PC-3 (cell line): Measurements from ENCODE around the gene CPEB1. TPM values are rescaled to one million over a fixed set of nuclear protein-coding genes. Genes with fewer than 3 reads are reported as not detected.

ENCODE experiments used
- ATAC-seq: fragments of 200-7000 bp; cut with Tn5 transposase; 2 replicates; pipeline ENCODE4 v1.9.1; 2020; ENCODE audit warnings: mild to moderate bottlenecking, moderate library complexity
- BruUV-seq: library from RNA; stranded (reverse); fragments of 400-500 nt; replicated peaks from 2 replicates; lab custom pipeline; 2021; lab: Mats Ljungman, UMichigan
- CTCF ChIA-PET: fragments of 300-600 bp; sonication (Branson Sonifier 250); formaldehyde crosslinking; loops from one replicate; lab custom pipeline; 2022; ENCODE audit warnings: antibody characterized with exemption; lab: Charles Lee
- POLR2A ChIA-PET: fragments of 300-600 bp; sonication (Branson Sonifier 250); formaldehyde crosslinking; loops from one replicate; lab custom pipeline; 2022; ENCODE audit warnings: antibody characterized with exemption; ENCODE audit not compliant: unreplicated experiment; lab: Charles Lee
- DNase-seq: peaks from one replicate; pipeline ENCODE4 v3.0.0-alpha.2; 2015
- H2AFZ ChIP-seq: fragments of 300-600 bp; sonication (generic); 2 replicates; pipeline ENCODE4 v1.6.0; 2016; ENCODE audit warnings: antibody characterized with exemption, low read length
- H3F3A ChIP-seq: fragments of 300-600 bp; sonication (generic); one replicate; pipeline ENCODE4 v1.6.0; 2017; ENCODE audit warnings: antibody characterized with exemption, low read length, control low read depth, mild to moderate bottlenecking; ENCODE audit not compliant: unreplicated experiment
- H3K27ac ChIP-seq: fragments of 300-600 bp; sonication (generic); 2 replicates; pipeline ENCODE4 v1.5.1; 2016; ENCODE audit warnings: mild to moderate bottlenecking, low read length
- H3K27me3 ChIP-seq: fragments of 300-600 bp; sonication (generic); 2 replicates; pipeline ENCODE4 v1.6.1; 2016; ENCODE audit warnings: low read length, mixed read lengths
- H3K36me3 ChIP-seq: fragments of 300-600 bp; sonication (generic); 2 replicates; pipeline ENCODE4 v1.6.1; 2016; ENCODE audit warnings: low read depth, mixed run types, low read length, mixed read lengths
- H3K4me1 ChIP-seq: fragments of 300-600 bp; sonication (generic); 2 replicates; pipeline ENCODE4 v1.5.1; 2016; ENCODE audit warnings: low read length; ENCODE audit not compliant: insufficient read depth
- H3K4me2 ChIP-seq: fragments of 300-600 bp; sonication (generic); 2 replicates; pipeline ENCODE4 v1.6.0; 2016; ENCODE audit warnings: low read length
- H3K4me3 ChIP-seq: fragments of 300-600 bp; sonication (generic); 2 replicates; pipeline ENCODE4 v1.5.1; 2016; ENCODE audit warnings: mild to moderate bottlenecking, low read length, mixed read lengths
- H3K79me2 ChIP-seq: fragments of 300-600 bp; sonication (generic); 2 replicates; pipeline ENCODE4 v1.6.1; 2017; ENCODE audit warnings: low read length, mixed read lengths
- H3K9ac ChIP-seq: fragments of 300-600 bp; sonication (generic); 2 replicates; pipeline ENCODE4 v1.6.0; 2016; ENCODE audit warnings: mild to moderate bottlenecking, low read length
- H3K9me2 ChIP-seq: fragments of 300-600 bp; sonication (generic); replicated peaks from 2 replicates; pipeline ENCODE4 v1.6.1; 2016; ENCODE audit warnings: mixed run types, low read length, mixed read lengths
- H3K9me3 ChIP-seq: fragments of 300-600 bp; sonication (generic); 2 replicates; pipeline ENCODE4 v1.6.1; 2016; ENCODE audit warnings: low read length, mixed read lengths
- H4K20me1 ChIP-seq: fragments of 300-600 bp; sonication (generic); 2 replicates; pipeline ENCODE4 v1.6.1; 2016; ENCODE audit warnings: low read length, mixed read lengths
- CTCF ChIP-seq: fragments of 300-600 bp; sonication (generic); conservative IDR thresholded peaks from 2 replicates; pipeline ENCODE4 v1.5.1; 2017; ENCODE audit warnings: antibody characterized with exemption, low read depth, mild to moderate bottlenecking, low read length
- EZH2 ChIP-seq: fragments of 300-600 bp; sonication (generic); IDR thresholded peaks from one replicate; pipeline ENCODE4 v1.6.1; 2017; ENCODE audit warnings: antibody characterized with exemption, mild to moderate bottlenecking, low read length; ENCODE audit not compliant: unreplicated experiment
- EZH2phosphoT487 ChIP-seq: fragments of 300-600 bp; sonication (generic); IDR thresholded peaks from 2 replicates; pipeline ENCODE4 v1.6.1; 2018; ENCODE audit warnings: mild to moderate bottlenecking, antibody characterized with exemption, low read length, borderline replicate concordance
- intact Hi-C: fragments of 100-400 bp; cut with micrococcal nuclease; formaldehyde crosslinking; loops from 2 replicates; pipeline ENCODE4 v1.9.0; 2023
- total RNA-seq: library from RNA; depleted of rRNA; stranded (reverse); fragments of >200 nt; gene quantifications from 2 replicates; pipeline ENCODE4 v1.2.3, GENCODE V29; 2014

CPEB1 gene
- total RNA-seq, 1 experiment from 2014 or later = 3.3 TPM

GRCh38 chr15:82572311-82572710, 74.9 kb downstream of the CPEB1 start:
- H3K9me3 ChIP-seq = no peaks in the 10 kb centered on the region
- intact Hi-C loops = no loop called here
- H3K9ac ChIP-seq = no peak overlapping the region
- H3K4me3 ChIP-seq = peak overlapping the region; percentile 56; the same call in 1 of the 2 replicates
- H3K36me3 ChIP-seq = no peaks in the 10 kb centered on the region
- ATAC-seq = peak; percentile 36; the same call in 1 of the 2 replicates
- no peak for TF ChIP-seq CTCF
- TF ChIP-seq EZH2phosphoT487 = no peak
- TF ChIP-seq EZH2 = no peak
- no peaks in the 10 kb centered on the region for H3F3A ChIP-seq
- no peaks in the 10 kb centered on the region for H3K9me2 ChIP-seq
- ChIA-PET CTCF (no interaction called here), POLR2A (no interaction called here)
- no peaks in the 10 kb centered on the region for H4K20me1 ChIP-seq
- BruUV-seq = no TSS peak
- no peak overlapping the region for H3K27ac ChIP-seq
- H3K4me2 ChIP-seq = peak overlapping the region; percentile 73
- H3K79me2 ChIP-seq = no peaks in the 10 kb centered on the region
- peaks cover 18% of the 10 kb centered on the region for H3K4me1 ChIP-seq
- peak overlapping the region; percentile 77 for H2AFZ ChIP-seq
- 0 out of 2 replicates have a peak, but pooled peaks cover 13% of the 10 kb centered on the region for H3K27me3 ChIP-seq
- no peak for DNase-seq

- POLR2A ChIA-PET = no interaction called here
- Histone ChIP-seq H4K20me1 (no peaks in the 10 kb centered on the region), H3K9ac (peak overlapping the region; percentile 6; the same call in 1 of the 2 replicates), H3K4me2 (peak overlapping the region; percentile 73), H3F3A (no peaks in the 10 kb centered on the region), H3K79me2 (no peaks in the 10 kb centered on the region), H3K4me1 (peaks cover 18% of the 10 kb centered on the region), H3K27ac (no peak overlapping the region), H3K27me3 (0 out of 2 replicates have a peak, but pooled peaks cover 13% of the 10 kb centered on the region), H2AFZ (peak overlapping the region; percentile 77), H3K9me2 (no peaks in the 10 kb centered on the region), H3K9me3 (no peaks in the 10 kb centered on the region), H3K36me3 (no peaks in the 10 kb centered on the region), H3K4me3 (peak overlapping the region; percentile 56)
- peak; percentile 84 for ATAC-seq
- CTCF ChIA-PET = no interaction called here
- peak; percentile 56 for DNase-seq
- intact Hi-C loops = no loop called here
- no TSS peak for BruUV-seq
- TF ChIP-seq EZH2 (no peak), CTCF (no peak), EZH2phosphoT487 (no peak)
Measured at GRCh38 chr15:82571722-82572222, 75.4 kb downstream of the CPEB1 start.

- peak overlapping the region; percentile 56 for H3K4me3 ChIP-seq
- H4K20me1 ChIP-seq = no peaks in the 10 kb centered on the region
- peak overlapping the region; percentile 6; the same call in 1 of the 2 replicates for H3K9ac ChIP-seq
- H3K27ac ChIP-seq = peak overlapping the region; percentile 35
- H3K9me3 ChIP-seq = no peaks in the 10 kb centered on the region
- TF ChIP-seq EZH2phosphoT487 (no peak), EZH2 (no peak), CTCF (no peak)
- 0 out of 2 replicates have a peak, but pooled peaks cover 10% of the 10 kb centered on the region for H3K27me3 ChIP-seq
- CTCF ChIA-PET = no interaction called here
- H3F3A ChIP-seq = no peaks in the 10 kb centered on the region
- no TSS peak for BruUV-seq
- peaks cover 18% of the 10 kb centered on the region for H3K4me1 ChIP-seq
- DNase-seq (peak; percentile 72), ATAC-seq (peak; percentile 11; the same call in 1 of the 2 replicates)
- H3K4me2 ChIP-seq = peak overlapping the region; percentile 73
- no peaks in the 10 kb centered on the region for H3K9me2 ChIP-seq
- H2AFZ ChIP-seq = peak overlapping the region; percentile 77
- H3K36me3 ChIP-seq = no peaks in the 10 kb centered on the region
- POLR2A ChIA-PET = no interaction called here
- intact Hi-C loops = no loop called here
- H3K79me2 ChIP-seq = no peaks in the 10 kb centered on the region
Measured at GRCh38 chr15:82570721-82571508, 76.2 kb downstream of the CPEB1 start.
